NCI-H1048 (cell line): Measurements from ENCODE around the gene PLAC1.

ENCODE experiments used
- DNase-seq: peaks from one replicate; lab custom pipeline; 2025; lab: John Stamatoyannopoulos, UW

Gene PLAC1

DNA sequence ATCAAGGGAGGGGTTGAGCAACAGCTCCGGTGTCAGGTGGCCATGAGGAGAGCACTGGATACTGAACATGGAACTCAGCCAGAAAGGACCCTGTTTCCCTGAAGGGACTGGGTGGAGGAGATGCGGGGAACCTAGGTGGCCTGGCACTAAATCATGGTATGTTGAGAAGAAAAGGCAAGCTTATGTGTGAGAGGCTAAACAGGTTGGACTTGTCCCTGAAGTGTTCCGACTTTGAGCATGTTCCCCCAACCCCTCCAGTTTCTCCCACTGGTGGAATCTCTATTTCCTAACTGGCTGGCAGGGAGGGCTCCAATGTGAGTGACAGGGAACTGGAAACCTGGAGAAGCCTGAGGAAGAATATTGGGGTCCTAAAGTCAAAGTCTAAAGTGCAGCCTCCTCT, 69.5 kb downstream of the PLAC1 start:
- no peak for DNase-seq

DNA sequence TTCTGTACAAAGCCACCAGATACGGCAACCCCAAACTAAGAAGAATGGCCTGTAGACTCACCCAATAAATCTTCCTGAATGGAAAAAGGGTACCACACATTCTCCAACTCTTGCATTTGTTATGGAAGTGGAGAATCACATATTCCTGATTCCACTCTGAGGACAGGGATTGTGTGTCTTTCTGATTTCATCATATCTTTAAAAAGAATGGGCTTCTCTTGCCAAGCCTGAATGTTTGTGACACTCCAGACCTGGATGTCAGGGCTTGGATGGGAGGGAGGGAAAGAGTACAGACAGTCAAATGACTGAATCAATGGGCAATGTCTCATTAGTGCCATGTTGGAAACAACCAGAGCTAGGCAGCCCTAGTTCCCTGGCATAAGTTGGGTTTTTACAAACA, 77.4 kb downstream of the PLAC1 start:
- DNase-seq, result no peak

DNA sequence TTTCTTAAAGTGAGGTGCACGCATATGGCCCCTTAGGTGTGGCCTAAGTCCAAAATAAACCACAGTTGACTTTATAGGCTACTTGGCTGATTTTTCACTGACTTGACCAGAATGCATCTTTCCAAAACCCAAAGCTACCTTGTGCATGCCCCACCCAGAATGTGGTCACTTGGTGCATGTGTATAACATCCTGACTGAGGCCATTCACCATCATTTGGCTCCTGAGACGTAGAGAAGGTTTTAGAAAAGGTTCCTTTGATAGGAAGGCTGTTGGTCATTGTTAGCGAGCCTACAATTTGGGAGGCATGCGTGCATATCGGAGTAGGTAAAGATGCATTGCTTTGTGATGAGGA, 84.6 kb downstream of the PLAC1 start:
- DNase-seq, result no peak

DNA sequence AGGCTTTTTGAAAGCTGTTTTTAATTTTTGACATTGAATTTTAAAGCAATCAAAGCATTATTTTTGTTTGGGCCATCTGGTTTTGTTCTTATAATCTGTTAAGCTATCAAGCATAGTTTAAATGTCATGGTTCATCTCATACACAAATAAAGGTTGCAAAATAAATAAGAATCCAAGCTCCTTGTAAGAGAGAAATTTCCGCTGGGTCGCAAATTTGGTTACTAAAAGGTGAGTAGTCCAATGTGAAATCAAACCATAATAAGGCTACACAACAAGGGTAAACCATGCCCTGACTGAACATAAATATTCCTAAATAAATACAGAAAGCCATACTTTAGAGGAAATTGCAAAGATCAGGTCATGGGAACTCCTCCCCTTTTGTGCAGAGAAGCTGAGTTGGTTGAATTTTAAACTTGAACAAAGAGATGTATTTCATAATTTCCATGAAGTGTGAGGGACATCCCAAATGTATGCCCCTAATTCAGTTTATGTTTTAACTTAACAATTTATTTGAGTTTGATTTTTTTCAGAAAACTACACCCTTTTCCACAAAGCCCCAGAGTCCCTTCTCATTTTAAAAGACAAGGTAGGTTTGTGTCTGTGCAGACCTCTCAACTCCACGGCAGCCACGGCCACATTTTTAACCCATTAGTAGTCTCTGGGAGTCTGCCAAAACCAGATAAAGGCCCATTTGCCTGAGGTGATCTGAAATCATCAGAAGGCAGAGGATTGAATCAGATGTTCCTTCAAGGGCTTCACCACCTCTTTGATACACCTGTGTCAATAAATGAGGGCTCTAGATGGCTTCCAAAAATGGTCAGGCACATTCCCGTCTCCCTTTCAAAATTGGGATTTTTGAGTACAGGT, 85.2 kb downstream of the PLAC1 start:
- no peak for DNase-seq

DNA sequence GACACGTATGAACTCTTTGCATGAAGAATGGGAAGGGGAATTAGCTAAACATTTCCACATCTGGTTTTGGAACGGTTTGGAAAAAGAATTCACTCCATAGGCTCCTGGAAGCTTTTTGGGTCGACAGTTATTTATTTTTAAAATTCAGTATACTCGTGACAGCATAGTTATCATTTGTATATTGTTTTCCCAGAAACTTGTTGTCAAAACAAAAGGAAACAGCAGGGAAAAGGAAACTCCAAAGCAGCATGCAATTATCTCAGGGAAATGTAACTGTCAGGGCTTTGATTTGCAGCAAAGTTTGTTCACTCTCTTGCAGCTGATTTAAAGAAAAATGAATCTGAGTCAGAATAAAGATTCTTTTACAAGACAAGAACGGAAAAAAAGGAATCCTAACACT, 86.5 kb downstream of the PLAC1 start:
- no peak for DNase-seq

DNA sequence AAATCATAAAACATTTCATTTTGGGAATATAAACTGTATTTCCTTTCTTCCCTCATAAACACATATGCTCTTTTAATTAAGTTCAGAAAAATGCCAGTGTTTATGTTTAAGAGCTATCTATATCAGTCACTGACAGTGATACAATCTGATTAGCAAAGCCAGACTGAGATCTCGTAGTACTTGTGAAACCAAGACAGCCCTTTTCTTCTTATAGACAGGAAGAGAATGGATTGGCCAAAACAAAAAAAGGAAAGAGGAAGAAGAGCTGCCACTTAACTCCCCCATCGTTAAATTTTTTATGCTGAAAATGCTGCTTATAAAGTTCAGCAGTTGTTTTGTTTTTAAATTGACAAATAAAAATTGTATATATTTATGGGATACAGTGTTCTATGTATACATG, 87.4 kb downstream of the PLAC1 start:
- DNase-seq, result no peak

DNA sequence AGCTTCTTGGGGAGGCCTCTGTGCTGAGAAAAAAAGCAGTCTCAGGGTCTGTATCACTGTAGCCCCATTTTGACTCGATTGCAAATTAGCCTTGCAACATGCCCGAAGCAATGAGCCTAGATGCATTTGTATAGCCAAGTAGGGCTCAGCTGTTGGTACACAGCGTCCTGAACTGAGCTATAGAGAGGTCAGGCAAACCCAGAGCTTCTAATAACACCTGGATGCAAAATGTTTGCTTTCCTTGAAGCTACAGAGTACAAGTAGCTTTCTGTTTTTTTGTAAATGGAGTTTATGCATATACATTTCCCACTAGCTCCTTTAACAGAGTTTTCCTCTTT, 87.8 kb downstream of the PLAC1 start:
- DNase-seq, result no peak

DNA sequence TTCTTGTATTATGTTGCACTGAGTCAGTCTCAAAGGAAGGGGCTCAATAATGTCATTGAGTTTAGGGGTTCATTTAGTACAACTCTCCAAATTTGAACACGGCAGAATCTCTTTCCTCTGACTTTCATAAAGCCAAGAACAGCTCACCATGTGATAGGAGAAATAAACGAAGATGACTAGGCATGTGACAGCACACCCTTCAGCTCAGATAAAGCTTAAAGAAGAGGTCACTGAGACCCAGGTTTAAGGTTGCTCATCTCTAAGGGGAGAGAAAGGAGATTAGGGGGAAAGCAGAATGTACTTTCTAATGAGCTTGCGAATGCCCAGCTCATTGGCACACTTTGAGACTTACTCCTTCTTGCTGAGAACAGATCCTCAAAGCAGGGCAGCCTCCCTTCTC, 89.0 kb downstream of the PLAC1 start:
- no peak for DNase-seq

DNA sequence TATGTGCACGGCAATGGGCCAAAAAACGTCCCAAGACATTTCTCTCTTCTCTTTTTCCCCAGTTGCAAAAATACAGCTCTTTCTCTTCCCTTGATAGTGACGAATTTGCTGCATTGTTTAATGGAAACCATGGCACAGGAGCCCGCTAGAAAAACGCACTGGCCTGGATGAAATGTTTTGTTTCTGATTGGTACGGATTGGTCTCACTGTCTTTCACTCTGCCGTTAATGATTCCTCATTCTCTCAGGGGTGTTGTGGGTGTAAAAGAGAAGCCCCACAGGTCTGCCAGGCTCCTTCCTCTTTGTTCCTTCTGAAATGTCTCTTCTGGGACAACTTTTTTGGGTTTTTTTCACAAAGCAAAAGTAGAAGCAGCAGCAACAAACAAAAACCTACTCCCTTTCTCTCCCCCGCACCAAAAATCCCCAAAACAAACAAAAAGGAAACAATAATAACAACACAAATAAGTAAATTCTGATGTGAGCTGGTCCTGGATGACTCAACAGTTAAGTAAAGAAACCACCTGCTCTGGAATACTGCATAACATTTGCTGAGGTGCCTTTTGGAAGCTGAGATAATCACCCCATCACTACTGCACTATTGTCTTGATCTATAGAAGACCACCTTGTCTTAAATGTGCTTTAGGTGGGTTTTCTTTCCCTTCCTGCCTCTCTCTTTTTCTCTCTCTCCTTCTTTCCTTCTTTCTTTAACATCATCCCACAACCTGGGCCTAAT, 89.8 kb downstream of the PLAC1 start:
- DNase-seq, result no peak

DNA sequence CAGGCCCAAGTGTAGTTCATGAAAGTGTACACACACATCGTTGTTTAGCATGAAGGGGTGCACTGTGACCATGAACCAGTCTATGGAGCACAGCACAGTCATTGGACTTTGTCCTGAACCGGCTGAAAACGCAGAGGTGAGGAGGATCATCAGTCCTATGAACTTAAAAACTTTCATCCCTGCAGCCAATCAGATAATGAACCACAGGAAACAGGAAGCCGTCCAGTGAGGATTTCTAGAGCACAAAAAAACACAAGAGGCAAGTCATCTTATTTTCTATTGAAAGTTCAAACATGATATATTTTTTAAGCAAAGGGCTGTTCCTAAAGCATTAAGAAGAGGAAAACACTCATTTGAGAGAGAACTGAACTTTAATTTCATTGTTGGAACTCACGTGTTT, 91.8 kb downstream of the PLAC1 start:
- DNase-seq, result no peak

DNA sequence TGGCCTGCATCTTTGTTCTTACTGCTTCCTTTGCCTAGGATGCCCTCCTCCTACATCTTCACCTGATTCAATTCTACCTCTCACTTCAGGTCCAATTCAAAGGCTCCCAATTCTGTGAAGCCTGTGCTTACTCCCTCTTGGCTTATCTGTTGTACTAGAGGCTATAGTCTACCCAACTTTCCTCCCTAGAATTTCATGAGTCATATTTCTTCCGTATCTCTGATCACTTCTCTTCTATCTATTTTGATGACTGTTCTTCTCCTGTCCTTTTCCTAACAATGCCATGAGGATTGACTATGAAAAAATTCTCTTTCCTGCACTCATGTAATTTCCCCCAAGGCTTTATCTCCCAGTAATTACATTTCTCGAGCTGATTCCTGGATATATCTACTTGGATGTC, 96.3 kb downstream of the PLAC1 start:
- no peak for DNase-seq

DNA sequence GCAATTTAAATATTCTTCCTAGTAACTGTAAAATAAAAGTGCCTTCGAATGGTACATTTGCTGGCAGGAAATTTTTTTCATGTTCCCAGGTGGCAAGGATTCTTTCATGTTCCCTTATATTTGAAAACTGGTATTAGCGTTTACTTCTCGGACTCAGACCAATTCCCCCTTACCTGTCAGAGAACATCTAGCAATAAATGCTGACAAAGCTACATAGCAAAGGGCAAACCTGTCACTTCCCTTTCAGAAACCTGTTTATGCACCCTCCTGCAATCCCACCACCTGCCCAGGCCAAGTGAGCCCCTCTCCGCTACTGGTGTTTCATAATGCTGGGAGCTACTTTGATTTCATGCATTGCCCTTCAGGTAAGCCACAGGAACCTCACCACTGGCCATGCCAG, 100.1 kb downstream of the PLAC1 start:
- no peak for DNase-seq

DNA sequence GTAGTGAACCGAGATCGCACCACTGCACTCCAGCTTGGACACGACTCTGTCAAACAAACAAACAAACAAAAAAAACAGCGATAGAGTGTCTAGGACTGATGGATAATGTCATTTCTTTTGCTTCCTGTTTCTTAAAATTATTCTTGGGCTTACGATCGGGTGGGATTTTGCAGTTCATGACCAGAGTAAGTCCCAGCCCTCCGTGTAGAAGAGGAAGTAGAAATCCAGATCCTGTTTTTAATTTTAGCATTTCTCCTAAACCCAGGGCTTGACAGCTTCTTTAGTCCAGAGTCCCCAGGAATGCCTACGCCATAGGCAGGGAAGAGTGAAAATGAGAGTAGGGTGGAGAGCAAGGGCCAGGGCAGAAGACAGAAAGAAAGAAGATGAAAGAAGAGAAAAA, 104.0 kb downstream of the PLAC1 start:
- no peak for DNase-seq

DNA sequence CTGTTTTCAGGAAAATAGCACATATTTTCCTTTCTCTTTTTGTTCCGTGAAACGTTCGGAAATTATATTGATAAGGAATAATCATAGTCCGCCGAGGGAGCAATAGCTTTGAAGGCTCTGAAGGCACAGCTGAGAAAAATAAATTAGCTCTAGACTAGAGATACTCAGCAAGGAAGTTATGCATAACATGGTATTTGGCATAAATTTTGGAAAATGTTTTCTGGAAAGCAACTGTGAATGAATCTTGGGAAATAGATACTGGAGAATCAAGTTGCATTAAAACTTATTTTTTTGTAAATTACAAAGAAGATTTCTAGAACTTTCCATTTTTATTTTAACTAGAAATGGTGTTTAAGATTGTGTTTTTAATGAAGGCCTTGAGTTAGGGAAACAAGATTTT, 105.9 kb downstream of the PLAC1 start:
- no peak for DNase-seq

DNA sequence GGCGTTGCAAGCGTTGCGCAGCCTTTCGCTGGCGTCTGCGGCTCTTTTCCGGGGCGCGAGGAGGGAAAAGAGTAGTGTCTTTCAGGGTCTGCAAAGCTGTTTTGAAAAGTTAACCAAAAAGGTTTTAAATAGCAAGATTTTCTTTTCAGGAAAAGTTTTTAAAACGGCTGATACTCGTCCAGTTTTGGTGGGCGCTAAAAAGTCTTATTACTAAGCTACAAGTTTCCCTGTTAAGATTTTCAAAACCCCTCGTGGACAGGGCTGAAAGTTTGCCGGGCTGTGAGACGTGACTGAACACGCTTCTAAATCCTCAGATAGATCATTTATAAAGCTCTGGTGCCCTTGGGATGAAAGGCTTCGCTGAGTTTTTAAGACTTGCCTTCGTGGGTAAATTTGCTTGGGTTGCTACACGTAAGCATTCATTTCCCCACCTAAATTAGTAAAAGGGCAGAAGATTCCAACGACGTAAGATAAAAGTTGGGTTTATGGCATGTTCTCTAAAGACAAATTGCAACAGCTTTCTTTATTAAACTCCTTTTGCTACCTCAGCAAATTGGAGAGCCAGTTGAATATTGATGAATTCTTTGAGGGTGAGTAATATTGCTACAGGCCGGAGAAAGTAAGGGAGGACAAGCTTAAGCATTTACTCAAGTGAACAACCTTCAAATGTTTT, 106.8 kb downstream of the PLAC1 start:
- no peak for DNase-seq

DNA sequence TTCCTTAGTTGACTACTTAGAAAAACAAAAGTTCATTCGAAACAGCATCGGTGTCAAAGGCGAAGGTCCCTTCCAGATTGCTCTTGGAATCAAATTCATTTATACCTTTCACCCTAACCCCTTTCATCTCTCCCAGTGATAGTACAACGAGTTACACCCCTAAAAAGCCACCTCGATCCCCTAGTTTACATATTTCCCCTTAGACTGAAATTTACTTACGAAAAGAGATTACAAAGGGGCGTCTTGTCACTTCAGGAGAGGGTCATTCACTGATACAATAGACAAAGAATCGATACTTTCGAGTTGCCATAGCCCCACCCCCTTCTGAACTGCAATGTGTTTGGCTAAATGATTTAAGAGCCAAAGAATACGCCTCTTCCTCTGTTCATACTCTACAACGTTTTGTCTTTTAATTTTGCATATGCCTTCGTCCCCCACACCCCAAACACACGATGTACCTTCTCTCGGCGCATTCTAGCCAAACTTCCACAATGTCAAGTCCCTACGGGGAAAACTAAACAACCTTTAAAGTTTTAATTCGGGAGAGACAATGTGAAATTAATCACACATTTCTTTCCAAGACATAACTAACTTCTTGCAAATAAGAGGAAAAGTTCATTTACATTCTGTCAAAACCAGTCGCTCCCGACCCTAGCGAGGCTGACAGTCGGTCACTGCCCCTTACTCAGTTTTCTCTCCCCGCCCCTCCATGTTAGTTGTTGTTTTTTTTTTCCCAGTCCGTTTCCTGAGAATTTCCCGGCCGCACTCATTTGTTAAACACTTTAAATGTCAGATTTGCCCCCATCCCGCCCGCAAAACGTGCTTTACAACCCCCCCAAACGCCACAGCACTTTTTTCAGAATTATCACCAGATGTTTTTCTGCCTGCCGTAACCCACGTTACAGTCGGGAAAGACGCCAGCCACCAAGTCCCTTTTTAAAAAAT, 109.7 kb downstream of the PLAC1 start:
- no peak for DNase-seq

DNA sequence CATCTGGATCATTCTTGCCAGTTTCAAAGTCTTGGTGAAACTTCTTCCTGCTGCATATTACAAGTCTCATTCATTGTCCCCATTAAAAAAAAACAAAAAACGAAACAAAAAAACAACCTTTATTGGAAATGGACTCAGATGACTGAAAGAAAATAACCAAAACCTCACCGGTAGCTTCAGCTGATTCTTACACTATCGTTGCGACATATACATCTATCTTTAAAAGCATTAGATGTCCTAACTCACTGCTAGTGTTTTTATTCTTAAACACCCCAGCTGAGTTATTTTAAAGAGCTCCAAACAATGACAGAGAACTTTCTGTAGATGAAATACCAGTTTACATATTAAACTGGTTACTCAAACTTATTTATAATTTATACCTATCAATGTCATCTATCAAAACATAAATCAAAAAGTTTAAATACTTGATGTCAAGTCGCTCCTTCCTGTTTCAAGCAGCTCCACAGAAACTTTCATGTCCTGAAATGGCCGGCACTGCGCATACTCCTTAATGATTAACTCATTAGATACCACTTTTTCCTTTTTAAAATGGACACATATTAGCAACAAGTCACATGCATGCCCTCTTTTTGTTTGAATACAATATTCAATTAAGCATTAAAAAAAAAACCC, 111.1 kb downstream of the PLAC1 start:
- no peak for DNase-seq

DNA sequence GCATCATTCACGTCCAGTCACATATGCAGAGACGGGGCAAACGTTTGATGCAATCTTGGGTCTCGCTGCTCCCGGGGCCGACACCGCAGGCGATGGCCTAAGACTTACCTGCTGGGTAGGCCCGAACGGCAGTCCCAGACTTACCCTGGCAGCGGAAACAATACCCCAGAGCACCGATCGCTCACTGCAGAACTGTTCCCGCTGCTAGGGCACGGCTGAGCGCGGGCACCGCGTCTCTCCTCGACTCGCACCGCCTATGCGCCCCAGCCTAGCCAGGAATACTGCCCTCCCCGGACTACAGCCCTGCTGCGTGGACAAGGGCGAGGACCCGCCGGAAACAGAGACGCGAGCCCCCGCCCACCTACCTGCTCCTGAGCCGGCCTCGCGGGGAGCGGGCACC, 112.1 kb downstream of the PLAC1 start:
- DNase-seq, result no peak

DNA sequence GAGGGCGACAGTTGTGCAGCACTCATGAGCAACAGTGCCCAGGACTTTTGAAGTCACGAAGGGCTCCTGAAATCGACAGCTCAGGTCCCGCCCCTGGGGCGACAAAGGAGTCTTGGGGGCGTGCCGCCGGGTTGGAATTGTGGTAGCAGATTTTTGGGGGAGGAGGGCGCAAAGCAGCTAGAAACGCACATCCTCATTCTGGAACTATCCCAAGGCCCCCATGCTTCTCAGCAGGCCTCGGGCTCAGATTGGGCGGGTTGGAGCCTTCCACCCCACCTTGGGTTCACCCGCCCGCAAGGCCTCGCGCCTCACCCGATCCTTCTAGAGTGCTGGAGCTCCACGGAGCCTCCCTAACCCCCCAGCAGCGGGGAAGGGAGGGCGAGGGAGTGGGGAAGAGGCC, 112.8 kb downstream of the PLAC1 start:
- DNase-seq, result no peak

DNA sequence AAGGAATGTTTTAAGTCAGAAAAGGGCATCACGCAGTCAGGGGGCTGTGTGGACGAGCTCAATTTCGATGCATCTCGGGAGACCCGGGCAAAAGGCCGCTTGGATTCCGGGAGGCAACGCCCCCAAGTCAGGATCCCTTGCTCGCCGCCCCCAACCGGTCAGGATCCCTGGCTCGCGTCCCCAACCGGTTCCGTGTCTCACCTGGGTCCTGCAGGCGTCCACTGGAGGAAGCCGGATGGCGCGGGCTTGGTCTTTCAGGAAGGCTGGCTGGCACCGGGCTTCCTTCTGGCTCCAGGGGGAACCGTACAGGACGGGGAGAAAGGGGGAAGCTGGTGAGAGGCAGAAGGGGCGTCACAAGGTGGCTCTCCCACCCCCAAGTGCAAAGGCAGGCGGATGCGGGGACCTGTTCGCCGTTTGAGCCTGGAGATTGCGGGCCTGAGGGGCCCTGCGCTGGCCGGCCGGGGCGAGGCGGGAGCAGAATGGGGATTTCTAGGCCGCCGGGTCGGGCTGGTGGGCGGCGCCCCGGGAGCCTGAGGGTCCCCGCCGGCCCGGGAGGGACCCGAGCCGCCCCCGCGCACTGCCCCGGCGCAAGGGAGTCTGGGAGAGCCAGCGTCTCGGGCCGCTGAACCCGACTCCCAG, 113.6 kb downstream of the PLAC1 start:
- no peak for DNase-seq

DNA sequence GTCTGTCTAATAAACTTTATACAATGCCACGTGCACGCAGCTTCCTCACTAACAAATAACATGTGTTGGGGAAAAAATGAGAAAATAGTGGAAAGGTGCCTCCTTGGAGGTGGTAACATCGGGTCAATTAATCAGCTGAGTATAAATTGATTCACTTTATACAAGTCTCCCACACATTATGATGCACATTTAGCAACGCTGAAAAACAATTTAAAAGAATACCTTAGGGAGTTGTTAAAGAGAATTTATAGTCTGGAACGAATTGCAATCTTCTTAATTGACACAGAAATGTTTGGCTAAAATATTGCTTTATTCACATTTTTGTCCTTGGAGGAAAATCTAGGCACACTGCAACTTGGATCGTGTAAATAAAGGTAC, 114.1 kb downstream of the PLAC1 start:
- DNase-seq, result no peak
